Measurements from ENCODE around the gene GALNT2. TPM values are rescaled to one million over a fixed set of nuclear protein-coding genes. Genes with fewer than 3 reads are reported as not detected.

The GALNT2 gene
- total and polyA plus RNA-seq, 4 donors: 47.5 to 182 (median 114) TPM

GRCh38 chr1:230314142-230314470 lies 247.1 kb downstream of the GALNT2 start:
- H3K27me3 ChIP-seq (ENCODE audit: control insufficient read depth in 4 of 4, insufficient read depth in 4 of 4, low read length in 3 of 4): no peaks in the 10 kb centered on the region
- TF ChIP-seq GABPA (IDR thresholded peaks at IDR 0.05 in 1 of 2, conservative IDR thresholded peaks at IDR 0.05 in 1 of 2): no peak
- TF ChIP-seq CTCF (IDR thresholded peaks at IDR 0.05; ENCODE audit: low read depth, low read length, missing input control): no peak
- TF ChIP-seq REST (IDR thresholded peaks at IDR 0.05): no peak
- TF ChIP-seq HNF4A (conservative IDR thresholded peaks at IDR 0.05): no peak
- TF ChIP-seq FOXA2 (IDR thresholded peaks at IDR 0.05): no peak
- no peak for TF ChIP-seq ATF3 (IDR thresholded peaks at IDR 0.05)
- no peak for TF ChIP-seq TAF1 (conservative IDR thresholded peaks at IDR 0.05)
- TF ChIP-seq RAD21 (IDR thresholded peaks at IDR 0.05): no peak
- no peak for TF ChIP-seq RXRA (IDR thresholded peaks at IDR 0.05)
- TF ChIP-seq YY1 (IDR thresholded peaks at IDR 0.05): no peak
- H3K4me1 ChIP-seq (ENCODE audit: control insufficient read depth in 4 of 4, insufficient read depth in 4 of 4, low read length in 3 of 4): peaks cover 0 to 12% (median 8%) of the 10 kb centered on the region in 4 donors
- H3K9me3 ChIP-seq (ENCODE audit: control insufficient read depth in 4 of 4, low read length in 3 of 4): no peaks in the 10 kb centered on the region
- no peaks in the 10 kb centered on the region for H3K36me3 ChIP-seq (ENCODE audit: control insufficient read depth in 4 of 4, insufficient read depth in 3 of 4, low read depth in 1 of 4, low read length in 3 of 4)
- DNase-seq (ENCODE audit: low spot score): no peak
- 95% methylated on average over 8 of the region's 8 CpGs for WGBS
- H3K27ac ChIP-seq (ENCODE audit: low read depth in 1 of 2, low read length in 2 of 2): no peak overlapping the region
- no peak overlapping the region for H3K4me3 ChIP-seq (ENCODE audit: low read depth in 1 of 3, low read length in 3 of 3)
- no peak overlapping the region for H3K9ac ChIP-seq (ENCODE audit: low read depth in 1 of 2, low read length in 2 of 2)

- Histone ChIP-seq H3K27me3 (ENCODE audit: control insufficient read depth in 4 of 4, insufficient read depth in 4 of 4, low read length in 3 of 4) (no peaks in the 10 kb centered on the region), H3K9me3 (ENCODE audit: control insufficient read depth in 4 of 4, low read length in 3 of 4) (no peaks in the 10 kb centered on the region), H3K36me3 (ENCODE audit: control insufficient read depth in 4 of 4, insufficient read depth in 3 of 4, low read depth in 1 of 4, low read length in 3 of 4) (no peaks in the 10 kb centered on the region), H3K27ac (ENCODE audit: low read depth in 1 of 2, low read length in 2 of 2) (no peak overlapping the region), H3K4me3 (ENCODE audit: low read depth in 1 of 3, low read length in 3 of 3) (no peak overlapping the region), H3K4me1 (ENCODE audit: control insufficient read depth in 4 of 4, insufficient read depth in 4 of 4, low read length in 3 of 4) (peaks cover 0 to 12% (median 8%) of the 10 kb centered on the region in 4 donors), H3K9ac (ENCODE audit: low read depth in 1 of 2, low read length in 2 of 2) (no peak overlapping the region)
- 86% methylated on average over 6 of the region's 6 CpGs for WGBS
- TF ChIP-seq RXRA (IDR thresholded peaks at IDR 0.05) (no peak), NR2F2 (IDR thresholded peaks at IDR 0.05) (no peak), EGR1 (IDR thresholded peaks at IDR 0.05; ENCODE audit: low read depth in 2 of 2) (no peak), ATF3 (IDR thresholded peaks at IDR 0.05) (no peak), RAD21 (IDR thresholded peaks at IDR 0.05) (no peak), REST (IDR thresholded peaks at IDR 0.05) (no peak), ZBTB33 (IDR thresholded peaks at IDR 0.05) (no peak), SP1 (IDR thresholded peaks at IDR 0.05) (no peak), HNF4A (conservative IDR thresholded peaks at IDR 0.05) (no peak), FOXA2 (IDR thresholded peaks at IDR 0.05) (no peak), FOXA1 (IDR thresholded peaks at IDR 0.05) (no peak), HNF4G (IDR thresholded peaks at IDR 0.05) (no peak), TAF1 (conservative IDR thresholded peaks at IDR 0.05) (no peak), CTCF (IDR thresholded peaks at IDR 0.05; ENCODE audit: low read depth, low read length, missing input control) (no peak), MAX (IDR thresholded peaks at IDR 0.05) (no peak), GABPA (IDR thresholded peaks at IDR 0.05 in 1 of 2, conservative IDR thresholded peaks at IDR 0.05 in 1 of 2) (no peak), JUND (IDR thresholded peaks at IDR 0.05) (no peak), YY1 (IDR thresholded peaks at IDR 0.05) (no peak)
- no peak for DNase-seq (ENCODE audit: low spot score)
Observed at GRCh38 chr1:230315099-230315498, 248.1 kb downstream of the GALNT2 start.
